ENCODE data around the gene RUFY3. TPM values are rescaled to one million over a fixed set of nuclear protein-coding genes. Genes with fewer than 3 reads are reported as not detected.
"Not testable (repeated sequence)": the region's sequence is repeated elsewhere in the genome, so short reads cannot be mapped to it uniquely, and the experiment has no call there.

RUFY3 gene
- 56.7 and 60.5 TPM in 2 replicates for total RNA-seq

GRCh38 chr4:70721747-70722146 is at the start of gene RUFY3:
RUFY3 (plus strand) TSS chr4:70721964; CDS start chr4:70722574, 610 bp downstream.
- peak within 1 kb of the TSS; percentile 72 for H3K4me3 ChIP-seq (ENCODE audit: low read depth, low read length)
- peak; percentile 94 for DNase-seq (ENCODE audit: low read depth)
- no peak for TF ChIP-seq CTCF (IDR thresholded peaks at IDR 0.05; ENCODE audit: insufficient read depth, low read depth, low read length)

- TF ChIP-seq CTCF (IDR thresholded peaks at IDR 0.05; ENCODE audit: insufficient read depth, low read depth, low read length) = no peak
- H3K4me3 ChIP-seq (ENCODE audit: low read depth, low read length) = no peak overlapping the region
- no peak for DNase-seq (ENCODE audit: low read depth)
Measured at GRCh38 chr4:70674191-70674590, 47.6 kb upstream of the RUFY3 start.

- no peak for TF ChIP-seq CTCF (IDR thresholded peaks at IDR 0.05; ENCODE audit: insufficient read depth, low read depth, low read length)
Measured at GRCh38 chr4:70674731-70675130, 47.0 kb upstream of the RUFY3 start.

GRCh38 chr4:70676554-70677090 is 45.1 kb upstream of the RUFY3 start:
- no peak for TF ChIP-seq CTCF (IDR thresholded peaks at IDR 0.05; ENCODE audit: insufficient read depth, low read depth, low read length)
- no peak overlapping the region for H3K4me3 ChIP-seq (ENCODE audit: low read depth, low read length)
- no peak for DNase-seq (ENCODE audit: low read depth)

More at GRCh38 chr4:70674731-70675130, 47.0 kb upstream of the RUFY3 start:
- no peak for DNase-seq (ENCODE audit: low read depth)
- no peak overlapping the region for H3K4me3 ChIP-seq (ENCODE audit: low read depth, low read length)

- no peak for TF ChIP-seq CTCF (IDR thresholded peaks at IDR 0.05; ENCODE audit: insufficient read depth, low read depth, low read length)
- no peak for DNase-seq (ENCODE audit: low read depth)
- H3K4me3 ChIP-seq (ENCODE audit: low read depth, low read length) = no peak overlapping the region
Measured at GRCh38 chr4:70678383-70678999, 43.3 kb upstream of the RUFY3 start.

- no peak overlapping the region for H3K4me3 ChIP-seq (ENCODE audit: low read depth, low read length)
- no peak for DNase-seq (ENCODE audit: low read depth)
- TF ChIP-seq CTCF (IDR thresholded peaks at IDR 0.05; ENCODE audit: insufficient read depth, low read depth, low read length) = no peak
Measured at GRCh38 chr4:70680934-70681333, 40.8 kb upstream of the RUFY3 start.

GRCh38 chr4:70681704-70682103 is 40.1 kb upstream of the RUFY3 start:
- TF ChIP-seq CTCF (IDR thresholded peaks at IDR 0.05; ENCODE audit: insufficient read depth, low read depth, low read length) = no peak
- no peak for DNase-seq (ENCODE audit: low read depth)
- H3K4me3 ChIP-seq (ENCODE audit: low read depth, low read length) = no peak overlapping the region

GRCh38 chr4:70682142-70682541 is 39.6 kb upstream of the RUFY3 start:
- DNase-seq (ENCODE audit: low read depth); H3K4me3 ChIP-seq (ENCODE audit: low read depth, low read length): not testable (repeated sequence)
